KOPT-K1 (cell line): ENCODE results near the gene CTNNA2.

ENCODE experiments used
- H3K27ac ChIP-seq: fragments of 200-600 bp; sonication (generic); 2 replicates; pipeline ENCODE4 v1.5.1; 2016; ENCODE audit warnings: antibody characterized with exemption, mild to moderate bottlenecking, low read depth, low read length; ENCODE audit not compliant: poor library complexity, severe bottlenecking
- H3K36me3 ChIP-seq: fragments of 200-600 bp; sonication (generic); 2 replicates; pipeline ENCODE4 v1.5.1; 2017; ENCODE audit warnings: antibody characterized with exemption, mild to moderate bottlenecking, low read length, moderate library complexity; ENCODE audit not compliant: insufficient read depth
- H3K9me3 ChIP-seq: fragments of 200-600 bp; sonication (generic); 2 replicates; pipeline ENCODE4 v1.5.1; 2017; ENCODE audit warnings: antibody characterized with exemption, low read length, mild to moderate bottlenecking; ENCODE audit not compliant: insufficient read depth, poor library complexity, severe bottlenecking

CTNNA2 gene

GRCh38 chr2:79771493-79771892 lies 258.6 kb downstream of the CTNNA2 start:
- Histone ChIP-seq H3K27ac (no peak overlapping the region), H3K36me3 (no peaks in the 10 kb centered on the region), H3K9me3 (no peaks in the 10 kb centered on the region)

GRCh38 chr2:79774016-79774415 lies 261.2 kb downstream of the CTNNA2 start:
- no peaks in the 10 kb centered on the region for H3K9me3 ChIP-seq
- H3K27ac ChIP-seq = no peak overlapping the region
- H3K36me3 ChIP-seq = no peaks in the 10 kb centered on the region

- no peaks in the 10 kb centered on the region for H3K36me3 ChIP-seq
- no peaks in the 10 kb centered on the region for H3K9me3 ChIP-seq
- no peak overlapping the region for H3K27ac ChIP-seq
Measured at GRCh38 chr2:79776461-79776860, 263.6 kb downstream of the CTNNA2 start.

GRCh38 chr2:79780781-79781180 lies 267.9 kb downstream of the CTNNA2 start:
- H3K9me3 ChIP-seq = no peaks in the 10 kb centered on the region
- no peak overlapping the region for H3K27ac ChIP-seq
- H3K36me3 ChIP-seq = no peaks in the 10 kb centered on the region

- Histone ChIP-seq H3K36me3 (no peaks in the 10 kb centered on the region), H3K9me3 (no peaks in the 10 kb centered on the region), H3K27ac (no peak overlapping the region)
Measured at GRCh38 chr2:79782576-79783452, 270.0 kb downstream of the CTNNA2 start.

GRCh38 chr2:79788952-79789651 lies 276.3 kb downstream of the CTNNA2 start:
- H3K27ac ChIP-seq = no peak overlapping the region
- no peaks in the 10 kb centered on the region for H3K36me3 ChIP-seq
- H3K9me3 ChIP-seq = no peaks in the 10 kb centered on the region

- no peaks in the 10 kb centered on the region for H3K9me3 ChIP-seq
- H3K27ac ChIP-seq = no peak overlapping the region
- H3K36me3 ChIP-seq = no peaks in the 10 kb centered on the region
Measured at GRCh38 chr2:79789811-79790210, 277.0 kb downstream of the CTNNA2 start.

- H3K9me3 ChIP-seq = no peaks in the 10 kb centered on the region
- no peaks in the 10 kb centered on the region for H3K36me3 ChIP-seq
Measured at GRCh38 chr2:79792090-79792489, 279.2 kb downstream of the CTNNA2 start.

GRCh38 chr2:79793006-79793405 lies 280.2 kb downstream of the CTNNA2 start:
- Histone ChIP-seq H3K36me3 (no peaks in the 10 kb centered on the region), H3K27ac (no peak overlapping the region), H3K9me3 (no peaks in the 10 kb centered on the region)

More at GRCh38 chr2:79792090-79792489, 279.2 kb downstream of the CTNNA2 start:
- no peak overlapping the region for H3K27ac ChIP-seq

- H3K36me3 ChIP-seq = no peaks in the 10 kb centered on the region
- no peaks in the 10 kb centered on the region for H3K9me3 ChIP-seq
- H3K27ac ChIP-seq = no peak overlapping the region
Measured at GRCh38 chr2:79796641-79797040, 283.8 kb downstream of the CTNNA2 start.

- Histone ChIP-seq H3K9me3 (no peaks in the 10 kb centered on the region), H3K27ac (no peak overlapping the region), H3K36me3 (no peaks in the 10 kb centered on the region)
Measured at GRCh38 chr2:79798776-79799175, 285.9 kb downstream of the CTNNA2 start.

- Histone ChIP-seq H3K36me3 (no peaks in the 10 kb centered on the region), H3K9me3 (no peaks in the 10 kb centered on the region), H3K27ac (no peak overlapping the region)
Measured at GRCh38 chr2:79799729-79800128, 286.9 kb downstream of the CTNNA2 start.

- Histone ChIP-seq H3K9me3 (no peaks in the 10 kb centered on the region), H3K27ac (no peak overlapping the region), H3K36me3 (no peaks in the 10 kb centered on the region)
Measured at GRCh38 chr2:79801082-79801481, 288.2 kb downstream of the CTNNA2 start.

GRCh38 chr2:79817288-79817687 lies 304.4 kb downstream of the CTNNA2 start:
- H3K27ac ChIP-seq = no peak overlapping the region
- H3K36me3 ChIP-seq = no peaks in the 10 kb centered on the region
- no peaks in the 10 kb centered on the region for H3K9me3 ChIP-seq

GRCh38 chr2:79820281-79820680 lies 307.4 kb downstream of the CTNNA2 start:
- H3K36me3 ChIP-seq = no peaks in the 10 kb centered on the region
- no peaks in the 10 kb centered on the region for H3K9me3 ChIP-seq
- no peak overlapping the region for H3K27ac ChIP-seq
